ENCODE results near the gene RFC5.
"Not testable (repeated sequence)": the region's sequence is repeated elsewhere in the genome, so short reads cannot be mapped to it uniquely, and the experiment has no call there.

The RFC5 gene

DNA sequence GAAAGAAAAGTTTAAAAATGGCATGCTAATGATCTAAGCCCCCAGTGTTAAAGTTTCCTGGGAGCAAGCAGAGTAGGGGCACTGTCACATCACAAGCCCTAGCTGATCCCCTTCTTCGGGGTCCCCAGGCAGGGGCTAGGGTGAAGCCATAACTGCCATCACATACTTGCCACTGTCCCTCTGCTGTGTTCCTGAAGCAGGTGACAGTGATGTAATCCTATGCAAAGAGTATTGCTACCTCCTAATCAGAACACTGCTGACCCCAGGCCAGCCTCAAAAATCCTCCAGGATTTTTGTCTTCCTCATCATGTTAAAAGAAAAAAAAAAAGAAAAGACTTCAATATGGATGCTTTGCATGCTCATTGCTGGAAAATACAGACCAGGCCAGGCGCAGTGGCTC, 1.2 kb upstream of the RFC5 start:
- DNase-seq (ENCODE audit: insufficient read length, low spot score) (no peak), FAIRE-seq (no peak)
- TF ChIP-seq, protein P1, sequence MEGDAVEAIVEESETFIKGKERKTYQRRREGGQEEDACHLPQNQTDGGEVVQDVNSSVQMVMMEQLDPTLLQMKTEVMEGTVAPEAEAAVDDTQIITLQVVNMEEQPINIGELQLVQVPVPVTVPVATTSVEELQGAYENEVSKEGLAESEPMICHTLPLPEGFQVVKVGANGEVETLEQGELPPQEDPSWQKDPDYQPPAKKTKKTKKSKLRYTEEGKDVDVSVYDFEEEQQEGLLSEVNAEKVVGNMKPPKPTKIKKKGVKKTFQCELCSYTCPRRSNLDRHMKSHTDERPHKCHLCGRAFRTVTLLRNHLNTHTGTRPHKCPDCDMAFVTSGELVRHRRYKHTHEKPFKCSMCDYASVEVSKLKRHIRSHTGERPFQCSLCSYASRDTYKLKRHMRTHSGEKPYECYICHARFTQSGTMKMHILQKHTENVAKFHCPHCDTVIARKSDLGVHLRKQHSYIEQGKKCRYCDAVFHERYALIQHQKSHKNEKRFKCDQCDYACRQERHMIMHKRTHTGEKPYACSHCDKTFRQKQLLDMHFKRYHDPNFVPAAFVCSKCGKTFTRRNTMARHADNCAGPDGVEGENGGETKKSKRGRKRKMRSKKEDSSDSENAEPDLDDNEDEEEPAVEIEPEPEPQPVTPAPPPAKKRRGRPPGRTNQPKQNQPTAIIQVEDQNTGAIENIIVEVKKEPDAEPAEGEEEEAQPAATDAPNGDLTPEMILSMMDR (IDR thresholded peaks at IDR 0.05; ENCODE audit: insufficient read depth, missing control alignments): no peak

DNA sequence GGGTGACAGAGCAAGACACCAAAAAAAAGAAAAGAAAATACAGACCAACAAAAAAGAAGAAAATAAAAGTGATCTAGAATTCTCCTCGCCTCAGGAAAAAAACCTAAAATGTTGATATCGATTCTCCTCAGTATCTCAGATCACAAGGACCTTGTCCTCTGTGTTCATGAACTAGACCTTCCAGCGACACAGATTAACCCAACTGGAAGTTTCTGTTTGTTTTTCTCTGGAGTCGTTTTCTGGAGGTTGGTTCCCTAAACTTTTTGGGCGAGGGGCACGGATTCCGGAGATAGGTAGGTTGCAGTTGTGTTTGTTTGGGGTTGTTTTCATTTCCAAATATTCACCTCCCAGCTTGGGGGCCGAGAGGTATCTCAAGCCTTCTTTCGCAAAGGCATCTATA, 559 bp upstream of the RFC5 start:
- TF ChIP-seq, protein P1 (IDR thresholded peaks at IDR 0.05; ENCODE audit: insufficient read depth, missing control alignments): no peak
- DNase-seq (ENCODE audit: insufficient read length, low spot score): no peak
- no peak for FAIRE-seq

DNA sequence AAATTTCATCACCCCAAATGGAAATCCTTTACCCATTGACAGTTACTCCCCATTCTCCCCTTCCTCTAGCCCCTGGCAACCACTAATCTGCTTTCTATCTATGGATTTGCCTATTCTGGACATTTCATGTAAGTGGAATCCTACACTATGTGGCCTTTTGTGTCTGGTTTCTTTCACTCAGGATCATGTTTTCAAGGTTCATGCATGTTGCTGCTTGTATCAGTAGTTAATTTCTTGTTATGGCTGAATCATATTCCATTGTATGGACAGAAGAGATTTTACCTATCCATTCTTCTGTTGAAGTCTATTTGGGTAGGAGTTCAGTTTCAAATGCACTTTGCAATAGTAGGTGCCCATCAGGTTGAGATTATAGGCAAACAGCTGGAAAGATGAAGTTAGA, 1.4 kb downstream of the RFC5 start:
- FAIRE-seq: no peak
- TF ChIP-seq, protein P1 (IDR thresholded peaks at IDR 0.05; ENCODE audit: insufficient read depth, missing control alignments): no peak
- DNase-seq (ENCODE audit: insufficient read length, low spot score): no peak

- DNase-seq (ENCODE audit: insufficient read length, low spot score) (no peak), FAIRE-seq (no peak)
- TF ChIP-seq, protein P1 (IDR thresholded peaks at IDR 0.05; ENCODE audit: insufficient read depth, missing control alignments): no peak
Measured at GRCh38 chr12:118020036-118020435, 3.5 kb downstream of the RFC5 start.

DNA sequence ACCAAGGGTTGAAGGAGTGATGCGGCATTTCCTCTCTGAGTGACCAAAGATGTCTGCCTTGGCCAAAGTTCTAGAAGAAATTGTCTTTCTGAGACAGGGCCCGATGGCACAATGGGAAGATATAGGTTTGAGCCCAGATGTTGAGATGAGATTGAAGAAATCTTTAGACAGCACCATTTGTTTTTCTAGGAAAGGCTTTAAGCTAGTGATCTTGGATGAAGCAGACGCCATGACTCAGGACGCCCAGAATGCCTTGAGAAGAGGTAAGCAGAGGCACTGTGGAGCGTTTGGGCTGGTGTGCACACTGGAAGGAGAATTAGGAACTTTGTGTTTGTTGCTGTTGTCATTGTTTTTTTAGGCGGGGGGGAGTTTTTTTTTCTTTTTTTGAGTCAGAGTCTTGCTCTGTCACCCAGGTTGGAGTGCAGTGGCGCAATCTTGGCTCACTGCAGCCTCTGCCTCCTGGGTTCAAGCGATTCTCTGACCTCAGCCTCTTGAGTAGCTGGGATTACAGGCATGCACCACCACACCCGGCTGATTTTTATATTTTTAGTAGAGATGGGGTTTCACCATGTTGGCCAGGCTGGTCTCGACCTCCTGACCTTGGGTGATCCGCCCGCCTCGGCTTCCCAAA, 5.7 kb downstream of the RFC5 start:
- FAIRE-seq; DNase-seq (ENCODE audit: insufficient read length, low spot score): not testable (repeated sequence)

DNA sequence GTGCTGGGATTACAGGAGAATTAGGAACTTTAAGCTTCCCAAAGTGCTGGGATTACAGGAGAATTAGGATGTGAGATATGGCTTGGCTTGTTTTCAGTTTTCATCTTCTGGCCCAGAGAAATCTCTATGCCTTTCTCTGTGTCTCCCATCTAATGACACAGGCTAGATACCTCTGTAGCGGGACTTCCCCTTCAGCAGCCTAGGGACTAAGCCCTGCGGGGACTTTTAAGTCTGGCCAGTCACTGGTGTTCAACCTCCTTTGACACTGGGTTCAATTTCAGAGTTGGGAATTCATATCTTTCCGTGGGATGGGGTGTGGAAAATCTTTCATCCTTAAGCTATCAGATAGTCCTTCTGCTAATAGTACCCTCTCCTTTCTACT, 6.2 kb downstream of the RFC5 start:
- no peak for FAIRE-seq
- DNase-seq (ENCODE audit: insufficient read length, low spot score): no peak
- TF ChIP-seq, protein P1 (IDR thresholded peaks at IDR 0.05; ENCODE audit: insufficient read depth, missing control alignments): no peak

- DNase-seq (ENCODE audit: insufficient read length, low spot score): no peak
- FAIRE-seq: no peak
- TF ChIP-seq, protein P1 (IDR thresholded peaks at IDR 0.05; ENCODE audit: insufficient read depth, missing control alignments): no peak
Measured at GRCh38 chr12:118023301-118023860, 6.9 kb downstream of the RFC5 start.

Measured in D721Med (cell line).